Effector CD4-positive, alpha-beta T cell (primary cell): ENCODE results near the gene UTP25.

Experiments used
- DNase-seq: peaks from one replicate; pipeline ENCODE4 v3.0.0-alpha.2; 2020

UTP25 gene

GRCh38 chr1:209844695-209845407 is 17.1 kb downstream of the UTP25 start:
- no peak for DNase-seq

- no peak for DNase-seq
Measured at GRCh38 chr1:209845408-209845725, 17.6 kb downstream of the UTP25 start.

GRCh38 chr1:209849388-209849787 is 21.6 kb downstream of the UTP25 start:
- DNase-seq: no peak

GRCh38 chr1:209850342-209850979 is 22.7 kb downstream of the UTP25 start:
- no peak for DNase-seq

GRCh38 chr1:209853676-209854075 is 25.9 kb downstream of the UTP25 start:
- no peak for DNase-seq

GRCh38 chr1:209854196-209854595 is 26.4 kb downstream of the UTP25 start:
- DNase-seq: no peak

GRCh38 chr1:209855006-209855405 is 27.2 kb downstream of the UTP25 start:
- no peak for DNase-seq

GRCh38 chr1:209855623-209856022 is 27.9 kb downstream of the UTP25 start:
- DNase-seq: no peak

- no peak for DNase-seq
Measured at GRCh38 chr1:209858561-209859103, 30.9 kb downstream of the UTP25 start.

- peak; percentile 64 for DNase-seq
Measured at GRCh38 chr1:209860293-209860881, 32.6 kb downstream of the UTP25 start.

- no peak for DNase-seq
Measured at GRCh38 chr1:209861242-209861641, 33.5 kb downstream of the UTP25 start.

GRCh38 chr1:209862391-209863356 is 34.9 kb downstream of the UTP25 start:
- DNase-seq: no peak

- no peak for DNase-seq
Measured at GRCh38 chr1:209863766-209864485, 36.2 kb downstream of the UTP25 start.

- no peak for DNase-seq
Measured at GRCh38 chr1:209866201-209866600, 38.4 kb downstream of the UTP25 start.

GRCh38 chr1:209869291-209870149 is 41.7 kb downstream of the UTP25 start:
- DNase-seq: no peak

GRCh38 chr1:209870151-209870831 is 42.5 kb downstream of the UTP25 start:
- no peak for DNase-seq

- DNase-seq: no peak
Measured at GRCh38 chr1:209871006-209871405, 43.2 kb downstream of the UTP25 start.

GRCh38 chr1:209871430-209871829 is 43.7 kb downstream of the UTP25 start:
- no peak for DNase-seq

GRCh38 chr1:209873067-209873799 is 45.5 kb downstream of the UTP25 start:
- DNase-seq: no peak

GRCh38 chr1:209875515-209875914 is 47.7 kb downstream of the UTP25 start:
- no peak for DNase-seq
